ENCODE results near the gene TAF9B.
A peak's percentile ranks its signal among the peaks of the same experiment; 100 is the strongest.
"Not testable (repeated sequence)": the region's sequence is repeated elsewhere in the genome, so short reads cannot be mapped to it uniquely, and the experiment has no call there.

The TAF9B gene, protein sequence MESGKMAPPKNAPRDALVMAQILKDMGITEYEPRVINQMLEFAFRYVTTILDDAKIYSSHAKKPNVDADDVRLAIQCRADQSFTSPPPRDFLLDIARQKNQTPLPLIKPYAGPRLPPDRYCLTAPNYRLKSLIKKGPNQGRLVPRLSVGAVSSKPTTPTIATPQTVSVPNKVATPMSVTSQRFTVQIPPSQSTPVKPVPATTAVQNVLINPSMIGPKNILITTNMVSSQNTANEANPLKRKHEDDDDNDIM

DNA sequence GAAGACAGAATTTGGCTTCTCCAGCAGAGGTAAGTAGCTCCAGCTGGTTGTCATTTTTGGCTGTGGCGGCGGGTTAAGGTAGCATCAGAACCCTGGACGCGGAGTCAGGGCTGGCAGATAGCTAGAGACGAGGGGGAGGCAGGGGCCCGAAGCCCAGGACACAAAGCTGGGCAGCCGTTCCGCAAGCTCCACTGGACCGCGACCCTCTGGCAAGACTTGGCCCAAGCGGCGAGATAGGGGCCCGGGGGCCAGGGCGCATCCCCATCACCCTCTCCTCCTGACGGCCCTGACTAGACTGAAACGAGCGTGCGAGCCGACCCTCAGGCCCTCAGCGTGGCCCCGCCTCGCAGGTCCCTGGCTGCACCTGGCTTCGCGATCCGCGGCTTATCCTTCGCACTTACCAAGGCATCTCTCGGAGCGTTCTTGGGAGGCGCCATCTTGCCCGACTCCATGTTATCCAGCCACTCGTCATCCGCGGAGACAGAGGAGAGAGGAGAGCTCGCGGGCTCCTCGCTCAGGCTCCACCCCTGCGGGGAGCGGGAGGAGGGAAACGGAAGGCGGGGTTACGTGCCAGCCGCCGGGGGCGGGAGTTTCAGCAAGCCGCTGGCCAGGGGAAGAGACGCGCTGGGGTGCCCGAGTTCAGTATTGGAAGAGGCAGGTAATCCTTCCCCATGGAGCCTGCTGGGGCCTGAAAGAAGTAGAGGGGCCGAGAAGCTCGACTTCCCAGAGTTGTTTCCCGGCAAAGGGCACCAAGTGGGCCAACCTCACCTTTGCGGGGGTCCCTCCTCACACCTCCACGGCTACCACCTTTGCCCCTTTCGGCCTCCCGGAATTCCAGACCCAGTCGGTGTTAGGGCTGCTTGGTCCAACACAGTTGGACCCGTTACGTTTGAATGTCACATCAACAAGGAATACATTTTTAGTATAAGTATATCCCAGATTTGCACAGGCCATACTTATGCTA lies at the start of gene TAF9B:
Gene TAF9B, minus strand, starts transcription at position 491 of the 964 bp plus-strand sequence. Its CDS starts 39 bp downstream, at position 452.
- DNase-seq (ENCODE audit: low read depth in 2 of 2): peak; percentile 56 to 65

DNA sequence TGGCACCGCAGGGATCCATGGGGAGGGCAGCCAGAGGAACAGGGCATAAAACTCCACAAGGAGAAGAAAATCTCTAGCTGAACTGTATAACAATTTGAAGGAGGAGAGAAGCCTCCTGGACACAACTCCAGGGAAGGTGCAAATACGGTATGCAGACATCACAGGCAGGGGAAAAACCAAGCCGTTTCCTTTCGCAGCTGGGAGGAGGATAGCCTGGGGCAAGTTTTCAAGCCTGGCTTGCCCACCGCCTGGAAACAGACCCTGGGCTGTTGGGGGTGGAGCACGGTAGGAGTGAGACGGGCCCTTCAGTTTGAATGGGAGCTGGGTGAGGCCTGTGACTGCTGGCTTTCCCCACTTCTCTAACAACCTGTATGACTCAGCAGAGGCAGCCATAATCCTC lies 43.4 kb upstream of the TAF9B start:
- DNase-seq (ENCODE audit: low read depth in 2 of 2): no peak

DNA sequence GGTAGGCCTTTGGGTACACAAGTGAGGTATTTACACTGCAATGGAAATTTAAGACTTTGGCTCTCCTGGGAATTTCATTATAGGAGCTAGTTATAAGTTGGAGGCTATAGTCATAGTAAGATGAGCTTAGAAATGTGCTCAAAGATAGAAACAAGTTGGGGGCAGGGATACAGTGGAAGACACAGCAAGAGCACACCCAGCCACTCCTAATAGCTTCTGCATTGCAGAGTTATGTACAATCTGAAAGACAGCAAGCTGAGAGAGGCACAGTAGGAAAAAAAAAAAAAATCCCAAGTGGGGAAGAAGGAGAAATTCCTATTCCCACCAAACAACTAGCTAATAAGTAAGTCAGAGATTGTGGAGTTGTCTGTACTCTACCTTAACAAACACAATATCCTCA lies 41.9 kb upstream of the TAF9B start:
- DNase-seq (ENCODE audit: low read depth in 2 of 2): no peak

DNA sequence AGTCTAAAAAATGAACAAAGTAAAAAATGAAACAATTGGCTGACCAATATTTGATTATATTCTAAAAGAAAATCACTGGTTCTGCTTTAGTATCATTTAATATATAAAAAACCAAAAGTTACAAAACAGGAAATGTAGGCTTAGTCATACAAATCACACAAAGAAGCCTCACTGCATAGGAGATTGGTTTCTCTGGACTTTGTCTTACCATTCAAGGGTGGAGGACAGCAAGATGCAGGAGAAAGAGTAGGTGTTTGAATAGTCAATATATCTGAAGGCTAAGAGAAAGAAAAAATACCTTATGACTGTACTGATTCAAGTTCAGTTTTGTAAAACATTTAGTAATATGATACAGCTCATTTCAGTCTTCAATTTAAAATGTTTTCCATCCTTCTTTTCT lies 28.6 kb upstream of the TAF9B start:
- DNase-seq (ENCODE audit: low read depth in 2 of 2): no peak

DNA sequence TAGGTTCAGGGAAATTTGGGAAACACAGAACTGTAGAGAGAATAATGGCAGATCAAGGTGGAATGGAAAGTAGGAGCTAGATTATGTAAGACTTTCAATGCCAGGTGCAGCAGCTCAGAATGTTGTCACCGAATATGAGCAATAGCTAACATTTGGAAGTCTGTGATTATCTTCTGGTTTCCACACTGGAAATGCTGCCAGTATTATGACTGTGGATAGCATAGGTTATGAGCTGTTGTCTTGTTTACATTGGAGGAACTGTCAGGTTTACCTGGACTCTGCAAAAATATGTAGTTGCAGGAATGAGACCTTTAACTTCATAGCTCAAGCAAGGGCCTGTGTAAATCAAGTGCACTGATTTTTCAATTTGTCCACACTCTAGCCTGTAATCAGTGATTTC lies 26.0 kb upstream of the TAF9B start:
- no peak for DNase-seq (ENCODE audit: low read depth in 2 of 2)

DNA sequence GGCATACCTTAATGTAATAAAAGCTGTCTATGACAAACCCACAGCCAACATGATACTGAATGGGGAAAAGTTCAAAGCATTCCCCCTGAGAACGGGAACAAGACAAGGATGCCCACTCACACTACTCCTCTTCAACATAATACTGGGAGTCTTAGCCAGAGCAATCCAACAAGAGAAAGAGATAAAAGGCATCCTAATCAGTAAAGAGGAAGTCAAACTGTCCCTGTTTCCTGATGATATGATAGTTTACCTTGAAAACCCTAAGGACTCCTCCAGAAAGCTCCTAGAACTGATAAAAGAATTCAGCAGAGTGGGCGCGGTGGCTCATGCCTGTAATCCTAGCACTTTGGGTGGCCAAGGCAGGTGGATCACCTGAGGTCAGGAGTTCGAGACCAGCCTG lies 23.7 kb upstream of the TAF9B start:
- DNase-seq (ENCODE audit: low read depth in 2 of 2): not testable (repeated sequence)

DNA sequence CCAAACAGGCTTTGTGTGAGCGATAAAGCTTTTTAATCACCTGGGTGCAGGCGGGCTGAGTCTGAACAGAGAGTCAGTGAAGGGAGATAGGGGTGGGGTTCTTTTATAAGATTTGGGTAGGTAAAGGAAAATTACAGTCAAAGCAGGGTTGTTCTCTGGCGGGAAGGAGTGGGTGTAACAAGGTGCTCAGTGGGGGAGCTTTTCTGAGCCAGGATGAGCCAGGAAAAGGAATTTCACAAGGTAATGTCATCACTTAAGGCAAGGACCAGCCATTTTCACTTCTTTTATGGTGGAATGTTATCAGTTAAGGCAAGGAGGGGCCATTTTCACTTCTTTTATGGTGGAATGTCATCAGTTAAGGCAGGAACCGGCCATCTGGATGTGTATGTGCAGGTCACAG lies 21.3 kb upstream of the TAF9B start:
- DNase-seq (ENCODE audit: low read depth in 2 of 2): not testable (repeated sequence)

DNA sequence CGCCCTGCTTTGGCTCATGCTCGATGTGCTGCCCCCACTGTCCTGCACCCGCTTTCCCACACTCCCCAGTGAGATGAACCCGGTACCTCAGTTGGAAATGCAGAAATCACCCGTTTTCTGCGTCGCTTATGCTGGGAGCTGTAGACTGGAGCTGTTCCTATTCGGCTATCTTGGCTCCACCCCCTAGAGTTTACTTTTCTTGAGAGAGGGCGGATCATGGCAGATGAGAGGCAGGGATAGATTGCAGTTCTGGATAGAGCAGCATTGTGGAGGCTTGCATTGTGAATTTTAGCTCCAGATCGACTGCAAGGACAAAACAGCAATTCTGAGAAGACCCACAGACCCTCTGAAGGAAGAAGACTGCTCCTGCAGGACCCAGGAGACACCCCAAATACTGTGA lies 18.4 kb upstream of the TAF9B start:
- not testable (repeated sequence) for DNase-seq (ENCODE audit: low read depth in 2 of 2)

DNA sequence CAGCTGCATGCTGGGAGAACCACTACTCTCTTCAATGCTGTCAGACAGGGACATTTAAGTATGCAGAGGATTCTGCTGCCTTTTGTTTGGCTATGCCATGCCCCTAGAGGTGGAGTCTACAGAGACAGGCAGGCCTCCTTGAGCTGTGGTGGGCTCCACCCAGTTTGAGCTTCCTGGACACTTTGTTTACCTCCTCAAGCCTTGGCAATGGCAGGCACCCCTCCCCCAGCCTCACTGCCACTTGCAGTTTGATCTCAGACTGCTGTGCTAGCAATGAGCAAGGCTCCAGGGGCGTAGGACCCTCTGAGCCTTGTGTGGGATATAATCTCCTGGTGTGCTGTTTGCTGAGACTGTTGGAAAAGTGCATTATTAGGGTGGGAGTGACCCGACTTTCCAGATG lies 17.9 kb upstream of the TAF9B start:
- not testable (repeated sequence) for DNase-seq (ENCODE audit: low read depth in 2 of 2)

DNA sequence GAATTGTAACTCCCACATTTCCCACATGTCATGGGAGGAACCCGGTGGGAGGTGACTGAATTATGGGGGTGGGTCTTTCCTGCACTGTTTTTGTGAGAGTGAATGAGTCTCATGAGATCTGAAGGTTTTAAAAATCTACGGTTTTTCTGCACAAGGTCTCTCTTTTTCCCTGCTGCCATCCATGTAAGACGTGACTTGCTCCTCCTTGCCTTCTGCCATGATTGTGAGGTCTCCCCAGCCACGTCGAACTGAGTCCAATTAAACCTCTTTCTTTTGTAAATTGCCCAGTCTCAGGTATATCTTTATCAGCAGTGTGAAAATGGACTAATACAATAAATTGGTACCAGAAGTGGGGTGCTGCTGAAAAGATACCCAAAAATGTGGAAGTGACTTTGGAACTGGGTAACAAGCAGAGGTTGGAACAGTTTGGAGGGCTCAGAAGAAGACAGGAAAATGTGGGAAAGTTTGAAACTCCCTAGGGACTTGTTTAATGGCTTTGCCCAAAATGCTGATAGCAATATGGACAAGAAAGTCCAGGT lies 7.6 kb upstream of the TAF9B start:
- DNase-seq (ENCODE audit: low read depth in 2 of 2): not testable (repeated sequence)

DNA sequence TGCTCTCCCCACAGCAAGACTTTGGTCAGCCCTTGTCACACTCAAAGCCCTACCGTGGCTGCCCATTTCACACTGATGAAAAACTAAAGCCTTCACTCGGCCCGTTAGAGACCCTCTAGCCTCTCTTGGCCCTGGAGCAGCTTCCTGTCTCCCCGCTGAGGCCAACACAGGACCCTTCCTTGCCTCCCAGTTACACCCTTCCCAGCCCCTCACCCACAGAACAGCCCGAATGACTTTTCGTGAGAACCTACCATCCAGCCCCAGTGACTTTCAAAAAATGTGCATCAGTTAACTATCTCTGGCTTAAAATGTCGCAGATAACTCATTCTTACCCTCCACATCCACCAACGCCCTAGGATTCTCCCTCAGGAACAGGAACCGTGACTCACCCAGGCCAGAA lies 756 bp upstream of the TAF9B start:
- no peak for DNase-seq (ENCODE audit: low read depth in 2 of 2)

DNA sequence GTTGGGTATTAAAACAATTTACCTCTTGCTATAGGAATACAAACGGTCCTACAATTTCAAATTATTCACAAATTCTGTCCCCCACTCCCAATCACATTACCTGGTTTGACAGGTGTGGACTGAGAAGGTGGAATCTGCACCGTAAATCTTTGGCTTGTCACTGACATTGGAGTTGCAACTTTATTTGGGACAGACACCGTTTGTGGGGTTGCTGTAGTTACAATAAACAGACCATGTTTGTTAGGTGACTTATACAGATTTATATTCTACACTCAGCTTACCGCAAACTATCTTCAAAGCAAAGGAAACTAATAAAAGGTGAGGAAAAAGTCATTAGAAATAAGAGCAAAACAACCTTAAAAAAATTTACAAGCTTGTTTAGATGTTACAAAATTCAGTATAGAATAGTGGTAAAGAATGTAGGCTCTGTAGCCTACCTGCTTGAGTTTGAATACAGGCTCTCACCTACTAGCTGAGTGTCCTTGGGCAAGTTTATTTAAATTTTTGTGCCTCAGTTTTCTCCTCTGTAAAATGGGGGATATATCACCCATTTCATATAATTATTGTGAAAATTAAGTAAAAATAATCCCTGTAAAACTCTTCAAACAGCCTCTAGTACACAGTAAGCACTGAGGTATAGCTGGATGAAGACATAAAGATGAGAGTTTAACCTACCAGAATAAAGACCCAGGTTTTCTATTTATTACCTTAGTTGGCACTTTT lies 6.1 kb downstream of the TAF9B start:
- DNase-seq (ENCODE audit: low read depth in 2 of 2): no peak

DNA sequence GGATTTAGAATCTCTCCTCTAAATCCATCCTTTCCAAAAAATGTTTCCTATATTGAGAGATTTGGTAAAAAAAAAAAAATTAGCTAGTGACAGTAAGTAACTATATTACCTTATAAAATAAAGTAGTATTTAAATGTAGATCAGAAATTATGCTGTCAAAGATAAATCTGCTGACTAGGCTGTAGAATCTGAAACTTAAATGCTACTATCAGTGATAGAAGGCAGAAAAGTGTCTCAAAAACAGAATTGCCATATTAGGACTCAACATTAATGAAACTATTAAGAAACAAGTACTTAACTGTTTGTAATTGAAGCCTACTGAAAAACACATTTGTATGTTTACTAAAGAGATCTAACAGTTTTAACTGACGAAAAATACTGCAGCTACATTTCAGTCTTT lies 8.3 kb downstream of the TAF9B start:
- DNase-seq (ENCODE audit: low read depth in 2 of 2): no peak

DNA sequence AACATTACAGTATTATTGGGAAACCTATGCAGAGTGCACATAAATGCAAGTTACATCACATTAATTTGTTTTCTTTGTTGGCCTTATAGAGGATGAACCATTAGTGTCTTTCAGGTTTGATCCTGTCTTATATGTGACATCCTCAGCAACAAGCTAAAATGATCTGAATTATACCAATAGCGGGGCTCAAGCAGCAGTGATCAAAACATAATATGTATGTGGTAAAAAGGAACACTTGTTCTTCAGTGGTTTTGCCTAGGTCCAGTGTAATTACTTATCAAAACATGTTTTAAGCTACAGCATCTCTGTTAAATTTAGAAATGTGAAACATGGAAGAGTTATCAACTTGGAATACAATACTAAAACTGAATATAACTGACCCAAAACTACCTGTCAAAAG lies 9.1 kb downstream of the TAF9B start:
- DNase-seq (ENCODE audit: low read depth in 2 of 2): no peak

DNA sequence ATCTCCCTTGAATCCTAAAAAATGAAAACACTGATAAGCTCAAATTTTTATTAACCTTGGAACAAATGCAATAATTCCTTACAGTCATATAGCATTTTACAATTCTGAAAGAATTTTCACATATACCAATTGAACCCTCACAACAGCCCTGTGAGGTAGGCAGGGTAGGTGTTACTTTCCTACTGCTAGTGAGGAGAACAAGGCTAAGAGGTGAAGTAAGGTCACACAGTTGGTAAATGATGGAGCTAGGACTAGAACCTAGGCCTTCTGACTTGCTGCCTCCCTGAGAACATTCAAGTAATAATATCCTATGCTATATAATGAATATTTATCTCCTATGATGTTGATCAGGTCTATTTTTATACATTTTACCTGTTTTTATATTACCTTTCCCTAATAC lies 9.7 kb downstream of the TAF9B start:
- no peak for DNase-seq (ENCODE audit: low read depth in 2 of 2)

DNA sequence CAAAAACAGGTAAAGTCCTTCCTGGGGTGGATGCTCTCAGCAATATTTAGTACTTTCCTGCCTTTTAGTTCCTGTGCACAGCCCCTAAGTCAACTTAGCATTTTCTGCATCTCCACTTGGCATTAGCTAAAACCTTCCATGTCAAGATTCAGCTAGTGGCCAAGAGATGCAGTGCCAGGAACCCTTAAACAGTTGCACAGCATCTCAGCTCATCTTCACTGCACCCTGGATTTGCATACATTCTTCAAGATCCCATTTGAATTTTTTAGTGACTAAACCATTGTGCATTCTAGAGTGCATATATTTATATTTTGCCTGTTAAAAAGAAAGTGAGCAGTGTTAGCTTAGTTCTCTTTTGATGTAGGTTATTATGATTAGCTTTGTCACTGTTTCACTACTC lies 13.7 kb downstream of the TAF9B start:
- not testable (repeated sequence) for DNase-seq (ENCODE audit: low read depth in 2 of 2)

DNA sequence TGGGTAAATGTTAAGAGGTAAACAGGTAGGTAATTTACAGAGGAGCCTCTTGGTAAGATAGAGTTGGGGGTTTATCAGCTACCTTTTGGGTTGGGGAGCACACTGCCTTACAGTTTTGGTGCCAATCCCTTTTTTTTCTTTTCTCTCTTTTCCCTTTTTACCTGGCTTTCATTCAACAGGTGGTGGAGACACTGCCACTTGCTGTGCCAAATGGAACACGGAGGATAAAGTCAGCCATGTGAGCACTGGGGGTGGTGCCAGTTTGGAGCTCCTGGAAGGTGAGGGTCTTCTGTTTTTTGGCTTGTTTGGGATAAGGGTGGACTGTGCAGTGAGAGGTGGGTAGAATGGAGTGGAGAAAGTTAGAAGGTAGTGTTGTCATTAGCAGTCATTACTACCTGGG lies 14.3 kb downstream of the TAF9B start:
- DNase-seq (ENCODE audit: low read depth in 2 of 2): no peak

DNA sequence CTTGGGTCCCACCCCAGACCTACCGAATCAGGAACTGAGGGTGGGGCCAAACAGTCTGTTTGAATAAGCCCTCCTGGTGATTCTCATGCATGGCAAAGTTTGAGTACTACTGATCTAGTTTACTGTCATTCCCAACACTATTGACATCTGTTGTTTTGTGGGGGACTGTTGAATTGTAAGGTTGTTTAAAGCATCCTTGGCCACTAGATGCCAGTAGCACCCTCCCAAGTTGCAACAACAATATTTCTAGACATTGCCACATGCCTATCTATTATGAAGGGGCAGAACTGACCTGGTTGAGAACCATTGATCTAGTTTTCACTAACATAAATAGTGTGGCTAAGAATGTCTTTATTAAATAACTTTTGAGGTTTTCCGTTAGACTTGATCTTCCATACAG lies 15.1 kb downstream of the TAF9B start:
- no peak for DNase-seq (ENCODE audit: low read depth in 2 of 2)

DNA sequence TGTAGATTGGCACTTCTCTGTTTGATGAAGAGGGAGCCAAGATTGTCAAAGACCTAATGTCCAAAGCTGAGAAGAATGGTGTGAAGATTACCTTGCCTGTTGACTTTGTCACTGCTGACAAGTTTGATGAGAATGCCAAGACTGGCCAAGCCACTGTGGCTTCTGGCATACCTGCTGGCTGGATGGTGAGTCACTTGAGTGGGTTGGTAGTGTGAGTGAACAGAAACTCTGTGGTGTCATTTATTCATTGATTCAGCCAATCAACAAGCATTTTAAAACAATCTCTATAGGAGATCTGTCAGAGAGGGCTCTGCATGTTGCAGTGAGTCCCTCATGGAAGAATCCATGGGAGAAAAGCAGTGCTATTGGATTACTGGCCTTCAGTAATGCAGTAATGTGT lies 16.3 kb downstream of the TAF9B start:
- no peak for DNase-seq (ENCODE audit: low read depth in 2 of 2)

DNA sequence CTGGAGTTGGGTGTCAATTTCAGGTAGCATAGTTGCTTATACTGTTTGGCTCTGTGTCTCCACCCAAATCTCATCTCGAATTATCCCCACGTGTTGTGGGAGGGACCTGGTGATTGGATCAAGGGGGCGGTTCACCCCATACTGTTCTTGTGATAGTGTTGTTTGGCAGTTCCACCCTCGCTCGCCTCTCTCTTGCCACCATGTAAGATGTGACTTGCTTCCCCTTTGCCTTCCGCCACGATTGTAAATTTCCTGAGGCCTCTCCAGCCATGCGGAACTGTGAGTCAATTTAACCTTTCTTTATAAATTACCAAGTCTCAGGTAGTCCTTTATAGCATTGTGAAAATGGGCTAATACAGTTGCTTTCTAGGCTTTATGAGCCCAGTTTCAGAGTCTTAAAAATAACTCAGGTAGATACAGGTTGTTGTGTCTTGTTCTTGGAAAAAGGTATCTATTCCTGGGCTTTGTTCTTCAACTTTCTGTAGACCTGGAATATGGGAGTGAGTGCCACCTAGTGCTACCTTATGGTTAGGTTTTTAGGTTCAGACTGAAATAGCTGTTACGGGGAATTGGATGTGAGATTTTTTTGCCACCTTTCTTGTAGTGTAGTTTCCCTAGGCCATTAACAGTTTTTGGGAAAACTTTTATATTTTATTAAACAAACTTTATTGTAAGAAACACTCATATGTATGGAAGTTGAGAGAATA lies 19.8 kb downstream of the TAF9B start:
- DNase-seq (ENCODE audit: low read depth in 2 of 2): no peak

DNA sequence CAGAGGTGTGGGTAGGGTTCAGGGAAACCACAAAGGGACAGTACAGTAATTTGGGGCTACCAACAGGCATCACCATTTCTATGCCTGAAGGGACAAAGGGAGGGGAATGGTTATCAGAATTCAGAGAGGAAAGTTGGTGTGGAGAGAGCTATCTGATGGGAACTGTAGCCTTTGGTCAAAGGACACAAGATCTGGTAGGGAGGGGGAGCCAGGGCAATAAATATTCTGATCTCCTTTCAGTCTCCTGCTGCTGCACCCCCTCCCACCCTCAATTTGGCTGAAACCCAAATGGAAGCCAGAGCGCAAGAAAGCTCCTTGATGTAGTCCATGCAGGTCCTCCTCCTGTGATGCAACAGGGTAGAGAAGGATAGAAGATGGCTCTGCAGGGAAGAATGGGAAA lies 20.8 kb downstream of the TAF9B start:
- no peak for DNase-seq (ENCODE audit: low read depth in 2 of 2)

DNA sequence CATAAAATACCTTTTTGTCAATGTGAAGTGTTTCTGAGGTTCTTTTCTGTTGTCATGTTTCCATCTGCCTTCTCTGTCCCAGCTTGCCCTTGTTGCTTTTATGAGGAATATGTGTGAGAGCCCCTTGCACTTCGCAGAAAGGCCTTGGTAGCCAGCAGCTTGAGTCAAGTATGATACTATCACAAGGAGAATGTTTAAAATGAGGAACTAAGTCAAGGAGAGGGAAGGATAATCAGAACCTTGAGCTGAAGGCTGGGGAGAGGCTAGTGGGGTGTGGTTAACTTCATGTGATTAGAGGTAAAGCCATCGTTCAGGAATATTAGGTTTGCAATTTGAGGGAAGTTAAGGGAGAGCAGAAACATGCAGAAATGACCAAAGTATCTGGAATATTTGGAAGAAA lies 22.7 kb downstream of the TAF9B start:
- no peak for DNase-seq (ENCODE audit: low read depth in 2 of 2)
